GM12892 (cell line): ENCODE data around the gene PHF13.

Source experiments
- POLR2A ChIP-seq: IDR thresholded peaks from 2 replicates; pipeline ENCODE4 v1.6.1; 2011; ENCODE audit warnings: low read depth, low read length, control low read depth
- POLR2AphosphoS5 ChIP-seq: IDR thresholded peaks from 2 replicates; pipeline ENCODE4 v1.6.1; 2011; ENCODE audit warnings: low read depth, low read length, control low read depth

DNA sequence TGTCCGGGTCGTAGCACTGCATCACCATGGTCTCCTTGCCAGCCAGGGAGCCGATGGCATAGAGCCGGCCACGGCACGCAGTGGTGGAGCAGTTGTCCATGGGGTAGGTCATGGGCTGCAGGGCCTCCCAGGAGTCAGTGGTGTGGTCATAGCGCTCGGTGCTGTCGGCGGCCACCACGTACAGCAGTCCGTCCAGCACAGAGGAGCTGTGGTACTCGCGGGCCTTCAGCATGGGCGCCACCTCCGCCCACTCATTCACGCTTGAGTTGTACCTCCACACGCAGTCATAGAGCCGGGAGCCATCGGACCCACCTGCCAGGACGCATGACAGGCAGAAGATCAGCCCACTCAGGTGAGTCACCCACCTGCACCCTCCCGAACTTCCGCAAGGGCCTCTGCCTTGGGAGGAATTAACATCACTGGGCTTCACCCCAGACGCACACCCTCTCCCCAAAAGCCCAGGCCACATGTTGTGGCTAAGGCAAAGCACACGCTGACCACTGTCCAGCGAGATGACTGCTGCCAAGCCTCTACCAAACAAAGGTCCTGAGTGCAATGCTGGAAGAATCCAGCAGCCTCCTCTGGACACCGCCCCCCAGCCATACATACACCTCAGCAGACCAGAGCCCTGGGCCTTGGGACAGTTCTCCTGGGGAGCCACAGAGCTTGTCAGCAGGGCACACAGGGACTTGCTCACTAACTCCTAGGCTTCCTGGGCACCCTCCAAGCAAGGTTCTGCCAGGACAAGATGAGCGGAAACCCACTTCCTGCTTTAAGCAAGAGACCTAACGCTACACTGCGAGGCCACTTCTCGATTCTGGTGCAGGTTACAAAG is 14.2 kb upstream of the PHF13 start:
- no peak for TF ChIP-seq POLR2AphosphoS5
- TF ChIP-seq POLR2A: no peak
